IMR-90 (cell line): ENCODE measurements around the gene GLIS1. TPM values are rescaled to one million over a fixed set of nuclear protein-coding genes. Genes with fewer than 3 reads are reported as not detected.

ENCODE experiments used
- ATAC-seq: fragments of 200-7000 bp; cut with Tn5 transposase; 2 replicates; pipeline ENCODE4 v1.9.1; 2020; ENCODE audit warnings: low read depth, mild to moderate bottlenecking, moderate library complexity
- BruUV-seq: library from RNA; stranded (reverse); fragments of 400-500 nt; replicated peaks from 2 replicates; lab custom pipeline; 2021; lab: Mats Ljungman, UMichigan
- CTCF ChIA-PET: fragments of 300-600 bp; formaldehyde crosslinking; extraction: SDS; loops from one replicate; lab custom pipeline; 2021; ENCODE audit warnings: antibody characterized with exemption; lab: Yijun Ruan, JAX
- POLR2A ChIA-PET: fragments of 300-600 bp; sonication (Branson Sonifier 250); formaldehyde crosslinking; loops from one replicate; lab custom pipeline; 2022; ENCODE audit warnings: antibody characterized with exemption; ENCODE audit not compliant: unreplicated experiment; lab: Charles Lee
- DNase-seq: peaks from one replicate; pipeline ENCODE4 v3.0.0; 2013
- H2AFZ ChIP-seq: replicated peaks from 2 replicates; pipeline ENCODE3; 2013; ENCODE audit warnings: low read length, mild to moderate bottlenecking; ENCODE audit not compliant: poor library complexity
- H2AK5ac ChIP-seq: 2 replicates; pipeline ENCODE4 v1.6.1; 2013; ENCODE audit warnings: low read depth, low read length, inconsistent platforms
- H2AK9ac ChIP-seq: replicated peaks from 2 replicates; pipeline ENCODE3; 2013; ENCODE audit warnings: mild to moderate bottlenecking, low read depth, low read length, moderate library complexity; ENCODE audit not compliant: poor library complexity
- H2BK120ac ChIP-seq: 2 replicates; pipeline ENCODE4 v1.6.1; 2013; ENCODE audit warnings: low read depth, low read length, inconsistent platforms
- H2BK15ac ChIP-seq: 3 replicates; pipeline ENCODE4 v1.6.1; 2013; ENCODE audit warnings: low read depth, low read length, inconsistent platforms
- H2BK20ac ChIP-seq: 2 replicates; pipeline ENCODE4 v1.6.1; 2013; ENCODE audit warnings: low read depth, mild to moderate bottlenecking, inconsistent platforms, low read length, moderate library complexity
- H2BK5ac ChIP-seq: 2 replicates; pipeline ENCODE4 v1.6.1; 2013; ENCODE audit warnings: mild to moderate bottlenecking, low read depth, low read length, inconsistent platforms; ENCODE audit not compliant: poor library complexity, severe bottlenecking
- H3K14ac ChIP-seq: replicated peaks from 2 replicates; pipeline ENCODE4 v1.6.1; 2013; ENCODE audit warnings: low read depth, low read length, inconsistent platforms
- H3K18ac ChIP-seq: 2 replicates; pipeline ENCODE4 v1.6.1; 2013; ENCODE audit warnings: low read depth, low read length, control low read depth
- H3K23ac ChIP-seq: 2 replicates; pipeline ENCODE4 v1.6.1; 2013; ENCODE audit warnings: low read depth, low read length, inconsistent platforms
- H3K27ac ChIP-seq: 2 replicates; pipeline ENCODE4 v1.5.1; 2013; ENCODE audit warnings: mild to moderate bottlenecking, control low read depth, low read length; ENCODE audit not compliant: insufficient read depth
- H3K27me3 ChIP-seq: 2 replicates; pipeline ENCODE4 v1.6.1; 2013; ENCODE audit warnings: low read length; ENCODE audit not compliant: control insufficient read depth, insufficient read depth
- H3K36me3 ChIP-seq: 2 replicates; pipeline ENCODE4 v1.6.1; 2013; ENCODE audit warnings: low read length, mixed read lengths; ENCODE audit not compliant: control insufficient read depth, insufficient read depth
- H3K4ac ChIP-seq: 2 replicates; pipeline ENCODE4 v1.6.1; 2013; ENCODE audit warnings: low read depth, low read length, inconsistent platforms
- H3K4me1 ChIP-seq: 2 replicates; pipeline ENCODE4 v1.6.1; 2013; ENCODE audit warnings: low read length, mixed read lengths; ENCODE audit not compliant: control insufficient read depth, insufficient read depth
- H3K4me2 ChIP-seq: 2 replicates; pipeline ENCODE4 v1.6.1; 2013; ENCODE audit warnings: low read depth, mild to moderate bottlenecking, control low read depth, low read length, moderate library complexity
- H3K4me3 ChIP-seq: 2 replicates; pipeline ENCODE4 v1.5.1; 2013; ENCODE audit warnings: low read depth, mild to moderate bottlenecking, control low read depth, low read length, moderate library complexity; ENCODE audit not compliant: insufficient read depth
- H3K56ac ChIP-seq: 2 replicates; pipeline ENCODE4 v1.6.1; 2013; ENCODE audit warnings: low read length, inconsistent platforms; ENCODE audit not compliant: insufficient read depth; ENCODE audit errors: extremely low read depth
- H3K79me1 ChIP-seq, 2 experiments: 2 replicates each; pipeline ENCODE4 v1.6.1; 2013; ENCODE audit warnings: low read length in 2 of 2, inconsistent platforms in 1 of 2, low read depth in 1 of 2
- H3K9ac ChIP-seq: 2 replicates; pipeline ENCODE4 v1.6.1; 2013; ENCODE audit warnings: low read depth, low read length, control low read depth
- H3K9me1 ChIP-seq: 2 replicates; pipeline ENCODE4 v1.6.1; 2013; ENCODE audit warnings: low read length, inconsistent platforms; ENCODE audit not compliant: insufficient read depth
- H3K9me3 ChIP-seq: 2 replicates; pipeline ENCODE4 v1.6.1; 2013; ENCODE audit warnings: low read length; ENCODE audit not compliant: control insufficient read depth, insufficient read depth
- H4K20me1 ChIP-seq: 2 replicates; pipeline ENCODE4 v1.6.1; 2013; ENCODE audit warnings: low read length, inconsistent platforms; ENCODE audit not compliant: insufficient read depth
- H4K5ac ChIP-seq: 2 replicates; pipeline ENCODE4 v1.6.1; 2013; ENCODE audit warnings: mild to moderate bottlenecking, low read depth, low read length, control low read depth
- H4K8ac ChIP-seq, 2 experiments: 2 replicates each; pipeline ENCODE4 v1.6.1; 2013; ENCODE audit warnings: low read depth in 2 of 2, low read length in 2 of 2, control low read depth in 1 of 2, inconsistent platforms in 1 of 2
- H4K91ac ChIP-seq: 2 replicates; pipeline ENCODE4 v1.6.1; 2013; ENCODE audit warnings: low read depth, low read length, inconsistent platforms; ENCODE audit not compliant: insufficient read depth
- BHLHE40 ChIP-seq: fragments of 150-350 bp; IDR thresholded peaks from 2 replicates; pipeline ENCODE4 v1.6.1; 2016; ENCODE audit warnings: mild to moderate bottlenecking, low read depth, low read length
- WGBS, 2 experiments: methylation state at CpG; one replicate each; pipeline versions ENCODE4 v1.1.5 to v1.1.7; 2013; ENCODE audit warnings: missing lambda C conversion rate in 2 of 2; ENCODE audit not compliant: insufficient read length in 1 of 2; ENCODE audit errors: extremely low coverage in 2 of 2; 5-methylcytosine and 5-hydroxymethylcytosine counted together
- dilution Hi-C: fragments of 300-500 bp; cut with HindIII; formaldehyde crosslinking; loops from one replicate; pipeline ENCODE4 v1.14.3; 2018; ENCODE audit warnings: low sequenced_read_pairs; ENCODE audit not compliant: unreplicated experiment
- in situ Hi-C: fragments of 300-500 bp; cut with MboI; formaldehyde crosslinking; loops from 3 replicates; pipeline ENCODE4 v1.14.3; 2019; ENCODE audit warnings: low sequenced_read_pairs, inconsistent platforms, mixed read lengths
- intact Hi-C: fragments of 100-400 bp; cut with micrococcal nuclease; formaldehyde crosslinking; loops from 2 replicates; pipeline ENCODE4 v1.10.0; 2022
- polyA plus RNA-seq, 3 experiments: library from polyadenylated mRNA; depleted of rRNA; stranded (reverse); fragments of >200 nt; gene quantifications; 2 replicates each; pipeline ENCODE4 v1.2.3, GENCODE V29; 2012; ENCODE audit warnings: low replicate concordance in 1 of 3
- total RNA-seq: library from RNA; depleted of rRNA; stranded (reverse); fragments of >200 nt; gene quantifications from 2 replicates; pipeline ENCODE4 v1.2.3, GENCODE V29; 2012

The GLIS1 gene
- total and polyA plus RNA-seq, 2 of the 4 experiments (the other 2 are of a cell fraction): 0.18 to 2.3 TPM

DNA sequence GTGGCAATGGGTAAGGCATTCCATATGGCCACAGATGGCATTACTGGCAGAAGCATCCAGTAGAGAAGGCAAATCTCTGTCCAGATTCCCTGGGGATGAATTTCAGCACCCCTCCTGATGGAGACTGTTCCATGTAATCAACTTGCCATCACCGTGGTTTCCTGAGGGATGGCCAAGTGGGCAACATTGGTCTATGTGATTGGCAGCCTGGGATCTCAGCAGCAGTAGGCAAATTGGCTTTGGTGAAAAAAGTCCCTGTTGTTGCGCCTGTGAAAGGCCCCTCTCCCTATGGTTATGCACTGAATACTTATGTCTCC, 260.5 kb downstream of the GLIS1 start:
- in situ Hi-C loops: no loop called here
- H4K5ac ChIP-seq: no peak overlapping the region
- no peak overlapping the region for H3K23ac ChIP-seq
- H3K18ac ChIP-seq: no peak overlapping the region
- no peak overlapping the region for H3K9ac ChIP-seq
- ATAC-seq: no peak; the same call in 1 of the 2 replicates
- H2BK5ac ChIP-seq: no peak overlapping the region
- POLR2A ChIA-PET: no interaction called here
- intact Hi-C loops: no loop called here
- H4K91ac ChIP-seq: no peak overlapping the region
- no peak overlapping the region for H2AK5ac ChIP-seq
- H3K4me3 ChIP-seq: no peak overlapping the region
- H3K4me2 ChIP-seq: no peak overlapping the region
- H4K8ac ChIP-seq: no peak overlapping the region
- H2BK15ac ChIP-seq: no peak overlapping the region
- no peaks in the 10 kb centered on the region; the same call in 1 of the 2 replicates for H3K9me3 ChIP-seq
- DNase-seq: no peak
- peaks cover 4% of the 10 kb centered on the region; the same call in 1 of the 2 replicates for H3K4me1 ChIP-seq
- H3K9me1 ChIP-seq: no peaks in the 10 kb centered on the region; the same call in 1 of the 2 replicates
- H3K14ac ChIP-seq: no peak overlapping the region
- no peaks in the 10 kb centered on the region for H3K36me3 ChIP-seq
- H3K79me1 ChIP-seq: no peaks in the 10 kb centered on the region
- dilution Hi-C loops: no loop called here
- H3K27me3 ChIP-seq: peaks cover 66% of the 10 kb centered on the region
- no TSS peak for BruUV-seq
- no CpG with 5 or more reads among the region's 2 CpGs for WGBS, 2 experiments
- no peak overlapping the region for H3K4ac ChIP-seq
- no peaks in the 10 kb centered on the region for H4K20me1 ChIP-seq
- no peak overlapping the region for H2BK120ac ChIP-seq
- TF ChIP-seq BHLHE40: no peak
- no peak overlapping the region for H2AFZ ChIP-seq
- H3K27ac ChIP-seq: no peak overlapping the region
- H2BK20ac ChIP-seq: no peak overlapping the region
- H3K56ac ChIP-seq: no peak overlapping the region
- H2AK9ac ChIP-seq: no peak overlapping the region
- CTCF ChIA-PET: no interaction called here
